Measurements from ENCODE around the gene FSCN2. TPM values are rescaled to one million over a fixed set of nuclear protein-coding genes. Genes with fewer than 3 reads are reported as not detected.

The FSCN2 gene
- total and polyA plus RNA-seq, 10 of the 15 experiments (the other 5 are each of a cell fraction or from before 2014, with no cell fraction given) = 0.12 to 2.1 (median 0.65) TPM; not detected in 3

- ChIA-PET SMC1A (ENCODE audit: uncharacterized antibody, unreplicated experiment) (interaction anchor here (0.6 kb wide), 1 partner anchor 580 kb away, joined by 5 read pairs; no protein-coding TSS in a partner anchor), RAD21 (ENCODE audit: unreplicated experiment) (no interaction called here), CTCF (no interaction called here), POLR2A (interaction anchor here (1.0 kb wide), 1 partner anchor 41 kb away, joined by 5 read pairs; no protein-coding TSS in a partner anchor)
- in situ Hi-C loops (cut with MboI) (no loop called here), intact Hi-C loops (cut with micrococcal nuclease; ENCODE audit: unreplicated experiment) (no loop called here)
- Histone ChIP-seq H3K79me2 (ENCODE audit: control insufficient read depth, insufficient read depth, low read length) (peaks cover 3% of the 10 kb centered on the region), H3K36me3 (ENCODE audit: control insufficient read depth in 2 of 2, insufficient read depth in 2 of 2, low read length in 1 of 2) (peaks cover 7 to 18% of the 10 kb centered on the region in 2 experiments; a peak in 3 of 4 replicates), H2AFZ (ENCODE audit: control insufficient read depth, low read depth, low read length) (no peak overlapping the region), H3K4me3 (no peak overlapping the region), H3K9me3 (replicated peaks; ENCODE audit: control insufficient read depth, insufficient read depth, low read length) (no peaks in the 10 kb centered on the region), H3K4me2 (ENCODE audit: control insufficient read depth, insufficient read depth) (no peak overlapping the region), H3K27me3 (replicated peaks in 1 of 2; ENCODE audit: control insufficient read depth in 2 of 2, insufficient read depth in 2 of 2, low read length in 1 of 2) (no peaks in the 10 kb centered on the region), H3K27ac (ENCODE audit: control insufficient read depth, insufficient read depth) (no peak overlapping the region), H4K20me1 (ENCODE audit: control insufficient read depth, insufficient read depth) (no peaks in the 10 kb centered on the region), H3K9ac (ENCODE audit: control insufficient read depth, insufficient read depth, low read length) (no peak overlapping the region), H3K4me1 (ENCODE audit: control insufficient read depth, insufficient read depth, low read length) (peaks cover 26% of the 10 kb centered on the region)
- 58% methylated on average over 6 of the region's 6 CpGs for WGBS (ENCODE audit: insufficient coverage, insufficient replicate concordance, low lambda C conversion rate, missing lambda C conversion rate)
- no peak for FAIRE-seq
- no peak for DNase-seq (ENCODE audit: low read depth, low spot score)
- no peak for TF ChIP-seq EED (IDR thresholded peaks at IDR 0.05; ENCODE audit: low read depth)
- TF ChIP-seq EP300 (IDR thresholded peaks at IDR 0.05; ENCODE audit: borderline replicate concordance in 1 of 2, control insufficient read depth in 1 of 2, low read depth in 2 of 2, low read length in 2 of 2) = no peak
- no peak for TF ChIP-seq CREM (IDR thresholded peaks at IDR 0.05; ENCODE audit: low read depth)
- TF ChIP-seq, protein P1, sequence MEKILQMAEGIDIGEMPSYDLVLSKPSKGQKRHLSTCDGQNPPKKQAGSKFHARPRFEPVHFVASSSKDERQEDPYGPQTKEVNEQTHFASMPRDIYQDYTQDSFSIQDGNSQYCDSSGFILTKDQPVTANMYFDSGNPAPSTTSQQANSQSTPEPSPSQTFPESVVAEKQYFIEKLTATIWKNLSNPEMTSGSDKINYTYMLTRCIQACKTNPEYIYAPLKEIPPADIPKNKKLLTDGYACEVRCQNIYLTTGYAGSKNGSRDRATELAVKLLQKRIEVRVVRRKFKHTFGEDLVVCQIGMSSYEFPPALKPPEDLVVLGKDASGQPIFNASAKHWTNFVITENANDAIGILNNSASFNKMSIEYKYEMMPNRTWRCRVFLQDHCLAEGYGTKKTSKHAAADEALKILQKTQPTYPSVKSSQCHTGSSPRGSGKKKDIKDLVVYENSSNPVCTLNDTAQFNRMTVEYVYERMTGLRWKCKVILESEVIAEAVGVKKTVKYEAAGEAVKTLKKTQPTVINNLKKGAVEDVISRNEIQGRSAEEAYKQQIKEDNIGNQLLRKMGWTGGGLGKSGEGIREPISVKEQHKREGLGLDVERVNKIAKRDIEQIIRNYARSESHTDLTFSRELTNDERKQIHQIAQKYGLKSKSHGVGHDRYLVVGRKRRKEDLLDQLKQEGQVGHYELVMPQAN (conservative IDR thresholded peaks at IDR 0.05) = no peak
- no peak for TF ChIP-seq POU2F2 (IDR thresholded peaks at IDR 0.05; ENCODE audit: borderline replicate concordance, low read depth, low read length)
- TF ChIP-seq SIN3A (IDR thresholded peaks at IDR 0.05; ENCODE audit: low read depth, low read length) = no peak
- TF ChIP-seq RB1 (IDR thresholded peaks at IDR 0.05; ENCODE audit: borderline replicate concordance) = no peak
- no peak for TF ChIP-seq ASH2L (IDR thresholded peaks at IDR 0.05; ENCODE audit: borderline replicate concordance, low read depth)
- TF ChIP-seq SMAD1 (IDR thresholded peaks at IDR 0.05; ENCODE audit: low read depth, partially characterized antibody) = no peak
- TF ChIP-seq CEBPZ (IDR thresholded peaks at IDR 0.05; ENCODE audit: low read depth, low read length) = no peak
- no peak for TF ChIP-seq HDAC6 (IDR thresholded peaks at IDR 0.05; ENCODE audit: unreplicated experiment)
- TF ChIP-seq NR2F1 (conservative IDR thresholded peaks at IDR 0.05) = no peak
- TF ChIP-seq NFYB (IDR thresholded peaks at IDR 0.05; ENCODE audit: insufficient read depth, low read depth, low read length) = no peak
- no peak for TF ChIP-seq HCFC1 (IDR thresholded peaks at IDR 0.05; ENCODE audit: low read length)
- no peak for TF ChIP-seq HSF1 (IDR thresholded peaks at IDR 0.05; ENCODE audit: low read depth, low read length)
- no peak for TF ChIP-seq ATF2 (IDR thresholded peaks at IDR 0.05; ENCODE audit: low read length)
- no peak for ATAC-seq
- no TSS peak for BruUV-seq (replicated peaks)
These were observed 28.7 kb downstream of the FSCN2 start for GRCh38 chr17:81556863-81557262.

Measured in GM12878 (cell line).